Measurements from ENCODE around the gene FILIP1L.
A peak's percentile ranks its signal among the peaks of the same experiment; 100 is the strongest.
"Not testable (repeated sequence)": the region's sequence is repeated elsewhere in the genome, so short reads cannot be mapped to it uniquely, and the experiment has no call there.

The FILIP1L gene

DNA sequence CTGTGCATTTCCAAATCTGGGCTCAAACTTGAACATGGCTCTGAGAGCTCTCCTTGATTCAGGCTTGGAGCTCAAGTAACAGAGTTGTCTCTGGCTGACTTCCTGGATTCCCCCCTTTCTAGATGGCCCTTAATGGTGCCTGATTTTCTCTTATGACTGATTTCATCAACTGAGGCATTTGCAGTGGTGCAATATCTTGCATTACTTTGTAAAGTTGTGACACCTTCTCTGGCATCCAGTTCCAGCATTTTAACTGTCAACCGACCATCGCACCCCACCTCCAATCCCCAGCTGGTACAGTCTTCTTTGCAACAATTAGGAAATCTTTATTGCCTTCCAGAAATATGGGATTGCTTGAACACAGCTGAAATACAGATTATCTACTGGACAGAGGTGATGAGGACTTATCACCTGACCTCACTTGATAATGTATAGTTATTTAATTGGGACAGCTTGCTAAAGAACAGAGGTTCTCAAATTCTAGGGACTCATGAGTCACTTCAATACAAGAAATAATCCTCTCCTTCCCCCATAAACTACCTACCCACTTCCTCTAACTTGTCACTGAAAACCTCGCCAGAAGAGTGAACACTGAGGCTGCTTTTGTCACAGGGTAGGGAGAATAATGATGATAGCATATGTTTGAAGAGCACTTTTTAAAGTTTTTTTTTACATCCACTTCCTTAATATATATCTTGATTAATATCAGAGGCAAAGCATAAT lies 41.8 kb downstream of the FILIP1L start:
- DNase-seq: no peak

DNA sequence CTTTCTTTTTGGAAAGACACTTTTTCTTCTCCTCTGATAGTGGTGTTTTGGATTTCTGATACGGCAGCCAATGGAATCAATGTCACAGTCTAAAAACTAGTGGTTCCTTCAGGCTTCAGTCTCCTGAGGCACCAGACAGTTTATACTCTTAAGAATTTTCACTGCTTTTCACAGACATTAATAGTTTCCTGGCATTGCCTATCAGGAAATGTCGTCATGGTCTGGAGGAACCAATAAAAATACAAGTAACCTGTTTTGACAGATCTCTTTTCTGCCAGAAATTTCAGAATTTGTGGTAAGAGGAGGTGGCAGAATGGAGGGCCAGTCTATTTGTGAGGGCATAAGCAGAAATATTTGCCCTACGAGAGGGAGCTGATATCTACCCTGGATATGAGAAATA lies 44.8 kb downstream of the FILIP1L start:
- no peak for DNase-seq

DNA sequence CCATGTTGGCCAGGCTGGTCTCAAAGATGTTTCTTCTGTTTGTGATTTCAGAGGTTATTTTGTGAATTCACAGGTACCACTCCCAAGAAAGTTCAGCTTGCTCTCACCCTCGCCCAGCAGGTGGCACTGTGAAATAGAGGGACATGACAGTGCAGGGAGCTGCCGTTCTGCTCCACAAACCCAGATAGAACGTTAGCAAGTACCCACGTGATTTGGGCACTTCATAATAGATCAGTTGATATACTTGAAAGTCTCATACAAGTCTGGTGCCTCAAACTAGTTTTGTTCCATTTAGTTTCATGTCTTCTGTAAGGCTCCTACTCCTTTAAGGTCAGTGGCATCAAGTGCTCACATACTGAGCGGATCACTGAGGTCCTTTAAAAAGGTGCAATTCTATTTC lies 45.5 kb downstream of the FILIP1L start:
- peak; percentile 72 for DNase-seq

DNA sequence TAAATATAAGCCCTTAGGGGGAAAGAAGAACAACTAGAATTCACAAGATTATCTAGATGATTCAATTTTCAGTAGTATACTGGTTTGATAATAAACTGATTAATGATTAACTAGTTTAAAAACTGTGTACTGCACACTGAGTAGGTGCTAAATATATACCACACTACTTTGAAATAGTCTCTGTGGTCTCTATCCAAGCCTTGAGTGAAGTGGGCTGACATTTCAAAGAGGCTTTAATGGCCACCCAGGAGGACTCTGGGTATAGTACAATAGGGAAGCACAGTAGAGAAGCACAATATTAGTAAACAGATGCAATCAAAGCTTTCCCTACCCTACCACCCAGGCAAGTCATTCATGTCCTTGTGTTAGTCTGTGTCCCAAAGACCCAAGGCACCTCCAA lies 46.7 kb downstream of the FILIP1L start:
- no peak for DNase-seq

DNA sequence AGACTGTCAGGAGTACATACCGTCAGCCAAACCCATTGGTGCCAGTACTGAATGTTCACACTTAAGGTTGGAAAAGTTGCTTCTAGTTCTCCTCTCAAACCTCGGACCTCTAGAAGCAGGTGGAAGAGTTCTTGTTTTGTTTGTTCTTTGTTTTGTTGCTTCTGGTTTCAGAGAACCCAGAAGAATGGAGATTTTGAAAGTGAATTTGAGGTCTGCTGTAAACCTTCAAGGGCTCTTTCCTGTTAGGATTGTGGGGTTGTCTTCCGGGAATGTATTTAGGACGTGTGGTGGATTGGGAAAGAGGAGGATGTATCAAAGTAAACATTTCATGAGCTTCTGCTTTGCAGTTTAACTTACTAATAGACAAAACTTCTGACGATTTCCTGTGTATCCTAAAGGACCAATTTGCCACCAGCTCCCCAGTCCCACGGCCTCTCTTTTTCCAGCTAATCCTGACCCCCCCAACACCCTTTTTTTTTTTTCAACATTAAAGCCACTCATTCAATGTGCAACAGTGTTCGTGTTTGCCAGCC lies 50.3 kb downstream of the FILIP1L start:
- no peak for DNase-seq

DNA sequence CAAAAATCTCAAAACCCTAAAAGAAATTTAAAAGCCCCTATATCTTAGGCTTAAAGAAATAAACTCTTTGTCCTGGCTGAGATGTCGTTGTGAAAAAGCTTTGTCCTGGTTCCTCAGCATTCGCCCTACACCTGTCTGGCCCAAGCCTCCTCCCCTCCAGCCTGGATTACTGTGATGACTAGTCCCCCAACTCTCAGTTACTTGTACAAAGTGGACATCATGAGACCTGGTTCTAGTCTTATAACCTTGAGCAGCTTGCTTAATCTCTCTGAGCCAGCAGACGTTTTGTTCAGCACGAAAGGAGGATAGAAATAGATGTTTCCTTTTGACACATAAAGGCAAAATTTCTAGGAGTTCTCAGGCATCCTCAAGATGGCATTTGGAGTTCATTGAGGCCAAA lies 51.6 kb downstream of the FILIP1L start:
- DNase-seq: no peak

- DNase-seq: no peak
Observed at GRCh38 chr3:100060685-100061484, 53.4 kb downstream of the FILIP1L start.

DNA sequence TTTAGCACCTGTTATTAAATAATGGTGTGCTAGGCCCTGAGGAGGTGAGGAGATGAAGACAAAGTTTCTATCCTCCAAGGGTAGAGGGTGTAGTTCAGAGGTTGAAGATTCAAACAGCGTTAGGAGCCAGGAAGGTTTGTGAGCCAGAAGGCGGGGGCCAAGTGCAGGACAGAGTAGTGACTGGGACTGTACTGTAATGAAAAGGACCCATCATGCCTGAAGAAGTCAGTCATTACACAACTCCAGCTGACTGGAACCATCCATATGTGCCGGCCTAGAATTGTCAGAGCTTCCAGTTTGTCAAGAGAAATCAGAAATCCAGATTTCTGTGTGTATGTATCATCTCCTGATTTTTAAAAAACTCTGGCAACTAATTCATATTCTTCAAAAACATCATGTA lies 54.8 kb downstream of the FILIP1L start:
- no peak for DNase-seq

DNA sequence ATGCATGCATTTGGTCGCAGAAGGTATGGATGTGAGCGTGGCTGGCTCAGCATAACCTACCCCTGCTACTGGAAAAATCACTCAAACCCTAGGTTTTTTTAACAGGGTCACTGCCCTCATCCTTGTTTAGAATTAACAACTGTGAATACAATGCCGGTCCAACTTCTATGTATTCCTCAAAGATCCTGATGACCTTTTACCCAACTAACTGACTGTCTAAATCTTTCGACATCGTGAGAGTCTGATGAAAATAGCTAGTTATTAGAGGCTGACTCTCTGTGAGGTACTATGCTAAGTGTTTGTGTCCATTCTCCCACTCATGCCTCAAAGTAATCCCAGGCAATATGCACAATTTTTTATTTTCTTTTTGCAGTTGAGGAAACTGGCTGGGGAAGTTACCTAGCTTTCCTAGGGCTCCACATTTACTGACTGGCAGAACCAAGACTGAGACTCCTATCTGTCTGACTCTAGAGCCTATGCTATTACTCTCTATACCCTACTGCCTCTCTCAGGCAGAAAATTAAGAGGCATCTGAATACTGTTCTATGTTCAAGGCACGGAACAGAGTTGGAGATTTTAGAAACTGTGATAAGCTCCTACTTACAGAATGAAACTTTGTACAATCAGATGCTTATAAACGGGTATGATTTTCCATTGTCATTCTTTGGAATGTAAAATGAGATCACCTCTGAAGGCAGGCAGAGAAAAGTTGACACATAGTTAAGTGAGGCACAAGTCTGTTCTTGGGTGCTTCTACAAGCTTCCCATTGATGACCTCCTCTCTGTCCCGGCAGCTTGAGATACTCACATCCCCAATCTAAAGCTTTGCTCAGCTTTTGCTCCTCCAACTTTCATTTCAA lies 56.4 kb downstream of the FILIP1L start:
- DNase-seq: no peak

DNA sequence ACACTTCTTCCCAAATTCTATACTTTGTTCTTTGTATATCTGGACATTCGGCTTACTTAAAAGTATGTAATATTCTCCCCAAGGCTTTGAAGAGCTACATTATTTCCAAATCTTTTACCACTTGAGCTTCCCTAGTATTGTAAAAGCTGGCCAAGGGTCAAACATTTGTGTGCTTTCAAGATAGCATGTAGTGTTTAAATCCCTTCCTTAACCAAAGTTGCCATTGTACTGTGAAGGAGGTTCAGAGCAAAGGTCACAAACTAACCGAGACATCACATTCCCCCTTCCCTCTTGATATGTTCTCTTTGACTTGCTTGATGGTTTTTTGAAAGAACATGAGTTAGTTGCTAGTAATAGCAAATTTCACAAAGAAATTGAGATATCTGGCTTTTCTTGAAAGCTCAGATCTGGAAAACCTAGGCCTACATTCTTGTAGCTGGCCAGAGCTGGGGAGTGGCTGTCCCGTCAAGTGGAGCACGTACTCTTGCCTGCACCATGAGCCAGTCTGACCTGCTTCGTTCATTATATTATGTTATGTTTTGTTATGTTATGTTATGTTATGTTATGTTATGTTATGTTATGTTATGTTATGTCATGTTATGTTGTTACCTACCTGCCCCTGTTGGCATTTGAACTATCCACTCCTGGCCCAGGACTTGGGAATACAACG lies 60.2 kb downstream of the FILIP1L start:
- no peak for DNase-seq

- DNase-seq: not testable (repeated sequence)
Observed at GRCh38 chr3:100051513-100051912, 62.8 kb downstream of the FILIP1L start.

DNA sequence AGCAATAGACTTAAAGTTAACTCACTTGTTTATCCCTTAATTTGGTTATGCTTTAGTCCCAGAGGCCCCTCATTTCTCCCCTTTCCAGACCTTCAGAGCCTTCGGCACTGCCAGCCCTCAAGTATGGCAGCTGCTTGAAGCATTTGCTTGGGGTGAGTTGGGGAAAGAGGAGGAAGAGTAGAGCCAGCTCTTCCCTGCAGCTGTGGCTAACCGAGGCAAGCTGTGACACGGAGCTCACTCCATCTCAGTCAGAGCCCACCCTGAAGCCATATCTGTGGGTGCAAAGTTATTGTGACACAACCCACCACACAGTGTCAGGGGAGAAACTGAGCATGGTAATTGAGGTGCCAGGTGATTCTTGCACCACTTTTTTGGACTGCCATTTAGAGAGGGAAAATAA lies 66.1 kb downstream of the FILIP1L start:
- no peak for DNase-seq

DNA sequence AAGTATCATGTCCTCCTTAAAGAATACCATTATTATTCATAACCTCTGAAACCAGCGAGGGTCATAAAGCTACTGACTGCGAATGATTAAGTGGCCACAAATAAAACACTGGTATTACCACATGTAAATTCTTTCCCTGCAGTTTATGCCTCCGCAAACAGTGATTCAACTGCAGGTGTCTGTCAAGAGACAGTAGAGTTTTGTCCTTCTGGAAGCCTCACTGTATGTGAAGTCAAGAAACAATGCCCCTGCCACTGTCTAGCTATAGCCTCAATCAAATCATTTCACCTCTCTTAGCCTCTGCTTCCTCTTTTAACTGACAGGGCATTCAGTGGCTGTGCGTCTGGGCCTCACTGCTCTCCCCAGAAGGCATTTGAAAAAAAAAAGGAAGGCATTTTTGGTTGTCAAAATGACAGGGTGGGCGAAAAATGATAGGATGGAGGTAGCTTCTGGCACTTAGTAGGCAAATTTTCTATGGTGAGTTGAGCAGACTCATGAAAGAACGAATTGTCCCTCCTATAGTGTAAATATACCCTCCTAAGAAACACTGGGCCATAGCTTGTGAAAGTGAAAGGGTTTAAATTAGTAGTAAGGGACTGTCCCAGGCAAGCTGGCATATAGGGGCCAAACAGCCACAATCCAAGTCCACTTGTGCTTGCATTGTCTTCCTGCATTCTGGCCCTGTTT lies 66.7 kb downstream of the FILIP1L start:
- DNase-seq: no peak

- DNase-seq: no peak
Observed at GRCh38 chr3:100046986-100047385, 67.3 kb downstream of the FILIP1L start.

- no peak for DNase-seq
Observed at GRCh38 chr3:100045696-100046095, 68.6 kb downstream of the FILIP1L start.

DNA sequence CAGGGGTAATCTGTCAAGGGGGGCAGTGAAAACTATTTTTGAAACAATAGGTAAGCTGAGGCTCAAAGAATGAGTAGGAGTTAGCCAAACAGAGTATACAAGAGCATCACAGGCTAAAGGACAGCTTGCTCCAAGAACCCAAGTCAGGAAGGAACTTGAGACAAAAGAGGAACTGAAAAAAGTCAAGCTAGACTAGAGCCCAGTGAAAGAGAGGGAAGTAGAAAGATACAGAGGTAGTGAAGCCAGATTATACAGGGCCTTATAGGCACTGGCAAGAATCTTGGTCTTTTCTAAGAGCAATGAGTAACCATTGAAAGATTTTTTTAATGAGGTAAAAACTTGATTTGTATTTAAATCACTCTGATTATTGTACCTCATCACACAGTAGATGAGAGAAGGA lies 69.9 kb downstream of the FILIP1L start:
- no peak for DNase-seq

DNA sequence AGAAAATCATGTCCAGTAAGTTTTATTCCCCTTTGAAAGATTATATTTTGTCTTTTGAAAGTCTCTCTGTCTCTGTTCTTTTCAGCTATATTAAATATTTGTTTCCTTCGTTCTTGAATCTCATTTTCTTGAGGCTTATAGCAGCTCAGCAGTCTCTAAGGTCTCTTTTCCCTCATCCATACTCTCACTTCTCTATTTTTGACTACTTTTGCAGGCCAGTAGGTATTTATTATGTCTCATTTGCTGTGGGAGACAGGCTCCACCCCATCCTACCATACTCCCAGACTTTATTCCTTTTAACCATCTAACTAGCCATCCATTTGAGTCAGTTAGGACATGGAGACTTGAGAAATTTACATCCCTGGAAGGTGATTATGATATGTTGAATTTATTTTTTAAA lies 71.0 kb downstream of the FILIP1L start:
- no peak for DNase-seq

DNA sequence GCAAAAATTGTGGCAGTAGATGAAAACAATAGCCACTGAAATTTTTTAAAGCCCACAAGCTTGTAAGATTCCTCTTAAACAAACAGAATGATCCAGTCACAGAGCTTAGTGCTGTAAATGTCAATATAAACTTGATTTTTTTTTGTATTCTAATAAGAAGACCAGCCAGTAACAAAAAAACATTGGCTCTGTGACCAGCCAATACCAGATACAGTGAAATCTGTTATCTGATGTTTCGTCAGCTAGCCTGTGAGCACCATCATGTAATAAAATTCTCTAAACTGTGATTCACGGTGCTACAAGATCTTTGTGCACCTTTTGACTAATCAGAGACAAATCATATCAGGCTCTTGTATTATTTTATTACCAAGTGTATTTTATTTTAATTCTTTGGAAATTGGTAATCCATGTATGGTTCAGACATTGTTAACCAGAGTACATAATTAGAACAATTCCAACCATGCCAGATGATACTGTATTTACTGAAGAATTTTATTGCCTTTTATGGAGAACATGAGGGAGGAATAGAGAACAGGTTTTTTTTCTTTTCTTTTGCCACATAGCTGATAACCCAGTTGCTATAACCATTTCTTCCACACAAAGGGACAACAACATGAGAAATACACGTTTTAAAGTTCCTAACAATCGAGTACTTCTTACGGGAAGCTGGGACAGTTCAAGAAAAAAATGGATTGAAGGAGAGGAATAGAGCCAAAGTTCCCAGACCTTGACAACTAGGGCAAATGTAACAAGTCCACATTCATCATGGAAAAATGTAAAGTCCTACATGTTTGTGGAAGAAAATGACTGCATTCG lies 71.9 kb downstream of the FILIP1L start:
- DNase-seq: no peak

GRCh38 chr3:100041328-100041749 lies 73.0 kb downstream of the FILIP1L start:
- no peak for DNase-seq

DNA sequence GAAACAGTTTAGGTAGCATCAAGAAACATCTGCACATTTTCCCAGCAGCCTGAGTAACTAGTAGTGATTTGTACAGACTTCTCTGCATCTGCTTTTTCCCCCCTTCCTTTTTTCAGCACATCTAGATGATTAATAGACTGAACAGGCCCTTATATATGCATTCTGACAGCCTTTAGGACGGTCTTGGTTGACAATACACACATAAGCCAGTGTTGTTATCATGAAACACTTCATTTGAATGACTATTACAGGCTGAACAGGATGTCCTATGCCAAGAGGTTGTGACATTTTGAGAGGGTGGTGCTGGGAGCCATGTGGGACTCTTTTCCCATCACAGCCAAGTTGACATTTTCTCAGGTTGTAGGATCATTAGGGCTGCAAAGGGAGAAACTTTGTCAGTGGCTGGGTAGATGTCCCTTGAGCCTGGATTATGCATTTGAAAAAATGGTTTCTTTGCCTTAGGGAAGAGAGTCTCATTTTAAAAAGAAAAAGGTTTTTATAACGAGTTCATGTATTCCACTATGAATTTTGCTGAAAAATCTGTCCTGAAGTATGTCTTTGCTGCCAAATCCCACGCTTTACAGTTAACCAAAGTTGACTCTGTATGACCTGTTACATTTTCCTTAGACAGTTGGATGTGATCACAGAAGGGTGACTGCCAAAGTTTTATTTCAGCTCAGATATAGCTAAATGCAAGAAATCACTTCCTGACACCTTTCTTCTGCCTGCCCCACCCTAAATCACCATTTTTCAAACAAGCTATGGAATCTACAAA lies 73.7 kb downstream of the FILIP1L start:
- DNase-seq: no peak

Measured in stimulated activated naive CD4-positive, alpha-beta T cell treated with Interleukin-2 at 50 U/mL for 16 hours (primary cell).